HUES6 (cell line): ENCODE results near the gene LIFR.

Source experiments
- H3K27ac ChIP-seq: 2 replicates; pipeline ENCODE4 v1.7.0; 2013; ENCODE audit warnings: low read depth, mild to moderate bottlenecking, low read length, inconsistent platforms
- H3K27me3 ChIP-seq: 2 replicates; pipeline ENCODE4 v1.6.1; 2013; ENCODE audit warnings: low read length; ENCODE audit not compliant: control insufficient read depth, insufficient read depth
- H3K36me3 ChIP-seq: 2 replicates; pipeline ENCODE4 v1.6.1; 2013; ENCODE audit warnings: low read length; ENCODE audit not compliant: control insufficient read depth, insufficient read depth
- H3K4me1 ChIP-seq: 2 replicates; pipeline ENCODE4 v1.6.1; 2013; ENCODE audit warnings: low read length; ENCODE audit not compliant: control insufficient read depth, insufficient read depth
- H3K4me3 ChIP-seq: 2 replicates; pipeline ENCODE4 v1.5.1; 2013; ENCODE audit warnings: low read depth, low read length
- H3K9ac ChIP-seq: one replicate; pipeline ENCODE4 v1.6.1; 2013; ENCODE audit warnings: mild to moderate bottlenecking, low read length
- H3K9me3 ChIP-seq: 2 replicates; pipeline ENCODE4 v1.6.1; 2013; ENCODE audit warnings: low read depth, low read length; ENCODE audit not compliant: control insufficient read depth, insufficient read depth

Gene LIFR

DNA sequence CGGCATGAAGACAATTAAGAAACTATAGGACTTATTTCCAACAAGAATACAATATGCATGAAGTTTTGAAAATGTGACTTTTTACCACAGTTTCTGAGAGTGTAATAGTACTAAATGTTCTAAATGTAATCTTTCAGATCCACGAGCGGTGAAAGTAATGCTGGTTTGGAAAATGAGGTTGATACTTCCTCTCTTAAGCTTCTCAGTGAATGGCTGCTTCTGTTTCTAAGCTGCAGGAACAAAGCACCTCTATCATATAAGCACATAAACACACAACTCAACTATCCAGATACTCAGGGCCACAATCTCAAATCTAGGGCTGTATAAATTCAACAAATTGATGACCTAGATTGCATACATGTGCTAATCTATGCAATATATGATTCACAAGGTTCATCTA lies 78.3 kb downstream of the LIFR start:
- H3K4me3 ChIP-seq = no peak overlapping the region
- no peaks in the 10 kb centered on the region for H3K27me3 ChIP-seq
- peaks cover 9% of the 10 kb centered on the region; the same call in 1 of the 2 replicates for H3K36me3 ChIP-seq
- no peaks in the 10 kb centered on the region; the same call in 1 of the 2 replicates for H3K4me1 ChIP-seq
- H3K9me3 ChIP-seq = no peaks in the 10 kb centered on the region
- H3K9ac ChIP-seq = no peak overlapping the region
- H3K27ac ChIP-seq = no peak overlapping the region

DNA sequence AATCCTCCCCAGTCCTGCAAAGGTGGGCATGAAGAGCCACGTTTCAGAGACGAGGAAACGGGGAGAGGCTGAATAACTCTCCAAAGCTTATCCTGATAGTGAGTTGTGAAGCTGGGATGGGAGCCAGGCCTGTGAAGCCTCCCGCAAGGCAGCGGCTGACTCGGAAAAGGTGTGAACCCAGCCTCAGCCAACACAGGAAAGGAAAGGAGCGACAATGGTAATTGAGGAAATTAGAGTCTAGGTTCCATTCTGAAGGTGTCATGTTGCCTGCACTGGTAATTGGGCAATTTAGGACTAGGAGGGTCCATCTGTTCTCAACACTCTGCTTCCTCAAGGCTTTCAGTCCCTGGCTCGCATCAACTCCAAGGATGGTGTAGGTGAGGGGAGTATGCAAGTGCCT lies 83.4 kb downstream of the LIFR start:
- no peaks in the 10 kb centered on the region for H3K27me3 ChIP-seq
- H3K4me3 ChIP-seq = no peak overlapping the region
- no peaks in the 10 kb centered on the region for H3K9me3 ChIP-seq
- no peak overlapping the region for H3K27ac ChIP-seq
- peaks cover 9% of the 10 kb centered on the region for H3K4me1 ChIP-seq
- peak overlapping the region; percentile 5 for H3K9ac ChIP-seq
- H3K36me3 ChIP-seq = no peaks in the 10 kb centered on the region

DNA sequence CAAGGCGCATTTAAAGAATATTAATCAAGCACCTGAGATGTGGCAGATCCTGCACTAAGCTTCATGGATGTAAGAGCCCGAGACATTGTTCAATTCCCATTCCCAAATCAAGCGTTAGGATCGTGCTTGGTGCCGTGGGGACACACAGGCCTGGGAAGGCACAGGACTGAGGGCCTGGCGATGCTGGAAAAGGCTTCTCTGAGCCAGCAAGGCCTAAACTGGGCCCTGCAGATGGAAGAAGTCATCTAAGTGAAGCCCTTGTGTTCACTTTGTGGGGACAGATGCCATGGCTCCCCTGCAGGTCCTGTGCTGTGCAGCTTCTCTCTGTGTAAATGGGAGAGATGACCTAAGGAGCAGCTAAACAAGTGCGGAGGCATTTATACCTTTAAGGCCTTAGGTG lies 83.9 kb downstream of the LIFR start:
- H3K4me3 ChIP-seq = no peak overlapping the region
- no peaks in the 10 kb centered on the region for H3K9me3 ChIP-seq
- peak overlapping the region; percentile 5 for H3K9ac ChIP-seq
- H3K27me3 ChIP-seq = no peaks in the 10 kb centered on the region
- no peak overlapping the region for H3K27ac ChIP-seq
- no peaks in the 10 kb centered on the region for H3K36me3 ChIP-seq
- peaks cover 13% of the 10 kb centered on the region for H3K4me1 ChIP-seq

DNA sequence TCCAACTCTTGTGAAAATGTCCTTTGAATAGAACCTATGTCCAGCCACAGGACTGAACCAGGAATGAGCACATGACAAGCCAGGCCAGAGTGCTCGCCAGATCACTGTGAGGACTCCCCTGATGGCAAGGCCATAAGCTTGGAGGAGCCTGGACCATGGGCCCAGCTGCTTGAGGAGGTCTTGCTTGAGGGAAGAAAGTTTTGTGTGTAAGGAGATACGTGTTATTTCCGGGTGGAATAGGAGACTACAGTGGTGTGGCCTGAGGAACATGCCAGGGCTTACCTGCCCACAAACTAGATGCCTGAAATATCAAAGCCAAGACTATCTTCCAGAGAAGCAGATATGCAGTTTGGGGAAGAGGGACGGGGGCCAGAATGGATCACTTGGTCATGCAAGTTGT lies 84.7 kb downstream of the LIFR start:
- Histone ChIP-seq H3K27ac (no peak overlapping the region), H3K27me3 (no peaks in the 10 kb centered on the region), H3K9me3 (no peaks in the 10 kb centered on the region), H3K9ac (no peak overlapping the region), H3K4me3 (no peak overlapping the region), H3K36me3 (no peaks in the 10 kb centered on the region), H3K4me1 (peaks cover 18% of the 10 kb centered on the region)

DNA sequence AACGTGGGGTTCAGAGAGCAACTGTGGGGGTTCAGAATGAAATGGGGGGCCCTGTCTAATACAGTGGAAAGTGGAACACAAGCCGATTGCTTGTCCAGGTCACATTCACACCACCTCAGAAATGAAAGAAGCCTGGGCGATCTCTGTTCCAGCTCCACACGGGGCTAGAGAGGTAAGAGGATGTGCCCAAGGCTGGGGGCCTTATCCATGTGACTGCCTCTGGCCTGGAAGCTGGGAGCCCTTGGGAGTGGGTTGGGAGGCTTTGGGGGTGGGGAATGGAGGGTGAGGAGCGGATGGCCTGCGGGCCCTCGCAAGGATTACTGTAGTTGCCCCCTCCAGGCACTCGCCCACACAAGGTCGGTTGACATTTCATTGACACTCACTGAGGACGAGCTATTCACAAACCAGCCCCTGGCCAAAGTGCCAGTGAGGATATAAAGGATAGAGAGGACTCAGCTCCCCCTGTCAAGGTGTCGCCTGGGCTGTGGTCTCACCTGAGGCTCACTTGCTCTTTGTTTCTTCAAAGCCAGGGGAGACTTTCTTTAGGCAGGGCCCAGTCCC lies 86.7 kb downstream of the LIFR start:
- H3K9me3 ChIP-seq = no peaks in the 10 kb centered on the region
- H3K27ac ChIP-seq = no peak overlapping the region
- H3K9ac ChIP-seq = no peak overlapping the region
- no peak overlapping the region for H3K4me3 ChIP-seq
- peaks cover 18% of the 10 kb centered on the region for H3K4me1 ChIP-seq
- no peaks in the 10 kb centered on the region for H3K36me3 ChIP-seq
- no peaks in the 10 kb centered on the region for H3K27me3 ChIP-seq

DNA sequence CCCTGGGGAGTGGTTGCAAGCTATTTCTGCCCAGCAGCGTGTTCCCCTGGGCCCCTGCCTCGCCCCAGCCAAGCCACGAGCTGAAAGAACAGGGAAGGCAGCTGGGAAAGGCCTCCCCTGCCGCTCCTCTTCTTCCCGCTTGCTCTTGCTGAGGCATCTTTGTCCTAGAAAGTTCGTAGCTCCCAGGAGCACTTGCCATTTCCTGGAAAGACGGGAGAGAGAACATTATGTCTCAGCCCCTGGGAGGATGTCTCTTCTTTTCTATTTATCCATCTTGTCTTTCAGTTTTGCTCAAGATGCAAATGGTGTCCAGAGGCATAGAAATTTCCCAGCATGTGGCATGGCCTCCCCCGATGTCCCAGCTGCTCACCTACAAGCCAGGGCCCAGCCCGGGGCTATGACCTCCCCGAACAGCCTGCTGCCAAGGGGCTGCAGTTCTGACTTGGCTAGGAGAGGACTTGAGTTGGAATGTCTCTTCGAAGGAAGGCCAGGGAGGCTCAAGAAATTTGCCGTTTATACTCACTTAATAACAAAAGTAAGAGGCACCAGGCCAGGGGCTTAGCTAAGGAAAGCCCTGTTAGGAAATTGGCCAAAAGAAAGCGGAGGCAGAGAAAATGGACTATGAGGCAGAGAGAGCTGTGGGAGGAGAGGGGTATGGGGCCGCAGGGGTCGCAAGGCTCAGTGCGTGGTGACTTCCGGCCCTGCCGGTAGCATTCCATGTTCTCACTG lies 87.3 kb downstream of the LIFR start:
- Histone ChIP-seq H3K27me3 (no peaks in the 10 kb centered on the region), H3K4me3 (no peak overlapping the region), H3K9me3 (no peaks in the 10 kb centered on the region), H3K4me1 (peaks cover 18% of the 10 kb centered on the region), H3K36me3 (no peaks in the 10 kb centered on the region), H3K27ac (no peak overlapping the region), H3K9ac (no peak overlapping the region)

DNA sequence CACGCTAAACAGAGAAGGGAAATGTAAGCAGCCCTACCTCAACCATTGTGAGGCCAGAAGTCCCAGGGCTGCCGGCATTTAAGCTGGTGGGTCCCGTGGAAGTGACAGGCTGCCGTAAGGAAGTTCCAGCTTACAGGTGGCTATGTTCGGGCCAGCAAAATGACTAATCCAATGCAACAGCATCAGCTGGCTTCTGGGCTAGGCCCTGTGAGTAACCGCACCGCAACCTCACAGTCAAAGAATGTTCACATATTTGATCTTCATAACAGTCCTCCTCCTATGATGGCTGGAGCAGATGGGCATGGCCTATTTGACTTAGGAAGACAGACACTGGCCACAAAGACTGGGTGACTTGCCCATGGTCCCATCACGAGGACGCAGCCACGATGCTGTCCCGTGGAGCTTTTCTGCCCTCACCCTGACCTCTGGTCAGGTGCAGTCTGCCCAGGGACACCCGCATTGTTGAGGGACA lies 88.2 kb downstream of the LIFR start:
- Histone ChIP-seq H3K9me3 (no peaks in the 10 kb centered on the region), H3K27ac (no peak overlapping the region), H3K4me3 (no peak overlapping the region), H3K27me3 (no peaks in the 10 kb centered on the region), H3K9ac (no peak overlapping the region), H3K4me1 (peaks cover 21% of the 10 kb centered on the region), H3K36me3 (no peaks in the 10 kb centered on the region)

DNA sequence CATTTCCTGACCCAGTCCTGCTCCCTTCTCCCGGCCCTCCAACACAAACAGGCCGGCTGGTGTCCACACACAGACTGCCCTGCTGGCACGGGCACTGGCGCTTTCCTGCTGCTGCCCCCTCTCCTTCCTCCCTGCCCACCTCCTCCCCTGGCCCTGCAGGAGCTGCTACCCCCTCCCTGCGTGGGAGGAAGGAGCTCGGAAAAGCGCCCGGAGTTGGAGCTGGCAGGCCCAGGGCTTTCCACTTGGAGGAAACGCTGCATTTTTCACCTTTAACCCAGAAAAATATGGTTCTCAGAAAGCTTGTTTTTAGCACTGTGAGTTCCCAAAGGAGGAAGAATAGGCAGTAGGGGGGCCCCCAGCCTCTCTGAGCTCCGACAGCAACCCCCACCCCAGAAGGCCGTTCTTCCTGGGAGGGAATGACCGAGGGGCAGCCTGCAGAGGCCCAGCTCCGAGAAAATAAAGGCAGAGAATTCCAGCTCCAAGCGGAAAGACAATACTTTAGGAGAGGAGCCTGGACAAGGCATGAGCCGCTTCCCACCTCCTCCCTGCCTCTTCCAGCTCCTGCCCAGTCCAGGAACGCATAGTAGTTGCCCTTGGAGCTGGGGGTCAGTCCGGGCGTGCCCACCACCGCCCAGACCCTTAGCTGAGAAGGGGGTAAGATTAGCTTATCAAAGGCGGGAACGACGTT lies 88.9 kb downstream of the LIFR start:
- H3K9me3 ChIP-seq = no peaks in the 10 kb centered on the region
- peaks cover 16% of the 10 kb centered on the region for H3K4me1 ChIP-seq
- H3K9ac ChIP-seq = no peak overlapping the region
- H3K36me3 ChIP-seq = no peaks in the 10 kb centered on the region
- no peak overlapping the region for H3K27ac ChIP-seq
- no peaks in the 10 kb centered on the region for H3K27me3 ChIP-seq
- no peak overlapping the region for H3K4me3 ChIP-seq

DNA sequence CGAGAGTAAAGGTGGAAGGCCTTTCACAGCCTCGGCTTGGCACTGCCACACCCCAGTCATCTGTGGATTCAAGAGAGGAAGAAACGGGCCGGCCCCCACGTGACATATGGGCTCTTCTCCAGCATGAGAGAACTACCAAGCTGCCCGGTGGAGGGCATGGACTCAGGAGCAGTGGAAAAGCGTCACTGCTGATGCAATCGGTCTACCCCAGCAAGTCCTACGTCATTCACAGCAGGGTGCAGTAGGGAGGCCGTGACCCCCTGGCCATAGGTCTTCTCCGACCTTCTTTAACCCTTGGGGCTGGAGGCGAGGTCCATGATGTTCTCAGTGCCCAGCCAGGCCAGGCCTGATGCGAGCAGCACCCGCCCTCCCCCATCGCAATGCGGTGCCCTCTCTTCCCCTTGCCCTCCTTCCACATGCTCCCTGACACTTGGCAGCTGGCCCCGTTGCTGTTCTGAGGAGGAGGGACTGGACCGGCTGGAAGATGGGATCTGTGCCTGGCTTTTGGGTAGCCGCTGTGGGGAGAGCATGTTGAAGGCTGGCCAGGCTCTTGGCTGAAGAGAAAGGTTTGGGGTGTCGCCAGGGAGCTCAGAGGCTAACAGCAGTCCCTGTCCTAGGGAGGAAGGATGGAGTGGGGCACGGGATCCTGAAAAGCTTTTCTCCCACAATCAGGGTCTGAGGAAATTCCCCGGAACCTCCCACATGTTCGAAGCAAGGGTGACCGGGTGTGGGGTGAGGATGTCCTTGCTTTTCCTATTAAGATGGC lies 89.8 kb downstream of the LIFR start:
- Histone ChIP-seq H3K27me3 (no peaks in the 10 kb centered on the region), H3K27ac (no peak overlapping the region), H3K4me3 (no peak overlapping the region), H3K36me3 (no peaks in the 10 kb centered on the region), H3K4me1 (peaks cover 16% of the 10 kb centered on the region), H3K9ac (no peak overlapping the region), H3K9me3 (no peaks in the 10 kb centered on the region)

DNA sequence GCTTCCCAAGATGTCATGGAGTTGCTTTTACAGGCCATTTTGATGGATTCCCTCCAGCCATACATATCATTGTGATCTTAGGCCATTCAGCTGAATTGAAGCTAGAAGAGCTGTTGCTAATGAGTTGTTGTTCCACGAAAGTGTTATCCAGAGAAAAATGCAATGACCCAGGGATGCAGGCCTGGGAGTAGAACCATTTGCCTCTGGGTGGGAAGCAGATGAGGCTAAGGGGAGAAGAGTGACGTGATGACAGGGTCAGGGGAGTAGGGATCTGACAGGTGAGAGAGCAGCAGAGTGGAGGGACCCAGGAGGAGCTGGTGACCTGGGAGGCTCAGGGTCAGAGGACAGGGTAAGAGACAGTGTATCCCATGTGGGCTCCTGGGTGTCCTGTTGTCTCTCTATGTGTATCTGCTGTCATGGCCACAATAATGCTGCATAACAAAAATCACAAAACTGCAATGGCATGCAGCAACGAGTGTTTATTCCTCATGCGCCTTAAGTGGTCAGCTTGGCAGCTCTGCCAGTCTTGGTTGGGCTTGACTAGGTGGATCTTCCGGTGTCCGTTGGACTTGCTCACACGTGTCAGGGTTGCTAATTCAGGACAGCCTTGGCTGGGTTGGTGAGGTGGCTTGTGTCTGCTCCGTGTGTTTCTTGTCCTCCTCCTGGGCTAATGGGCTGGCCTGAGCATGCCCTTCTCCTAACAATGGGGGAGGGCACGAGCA lies 90.6 kb downstream of the LIFR start:
- Histone ChIP-seq H3K4me3 (no peak overlapping the region), H3K9me3 (no peaks in the 10 kb centered on the region), H3K4me1 (peaks cover 16% of the 10 kb centered on the region), H3K36me3 (no peaks in the 10 kb centered on the region), H3K27ac (no peak overlapping the region), H3K27me3 (no peaks in the 10 kb centered on the region), H3K9ac (no peak overlapping the region)
